Measurements from ENCODE around the gene PSMC1.

DNA sequence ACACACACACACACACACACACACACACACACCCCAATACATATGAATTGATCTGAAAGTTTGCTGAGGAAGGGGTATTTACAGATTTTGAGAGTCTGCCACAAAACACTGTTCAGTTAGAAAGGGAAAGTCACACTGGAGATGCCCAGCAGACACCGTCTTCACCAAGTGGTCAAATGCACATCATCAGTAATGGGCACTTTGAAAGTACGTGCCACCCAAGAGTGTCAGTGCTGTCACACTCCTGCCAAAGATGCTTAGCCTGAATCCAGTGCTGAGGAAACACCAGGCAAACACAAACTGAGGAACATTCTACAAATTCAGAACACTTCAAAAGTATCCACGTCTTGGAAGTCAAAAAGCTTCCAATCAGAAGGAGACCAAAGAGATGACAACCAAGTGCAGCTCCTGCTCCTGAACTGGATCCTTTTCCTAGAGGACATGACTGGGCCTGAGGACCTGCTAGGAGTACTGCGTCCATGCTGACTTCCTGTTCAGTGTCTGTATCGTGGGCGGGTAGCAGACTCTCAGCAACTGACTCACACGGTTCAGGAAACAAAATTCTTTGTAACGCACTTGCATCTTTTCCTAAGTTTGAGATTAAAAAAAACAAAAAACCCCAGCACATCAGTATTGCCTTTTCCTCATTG lies 18.6 kb downstream of the PSMC1 start:
- TF ChIP-seq POLR2A (IDR thresholded peaks at IDR 0.05; ENCODE audit: low read depth) (no peak), EP300 (IDR thresholded peaks at IDR 0.05) (no peak)
- TF ChIP-seq, protein P1, sequence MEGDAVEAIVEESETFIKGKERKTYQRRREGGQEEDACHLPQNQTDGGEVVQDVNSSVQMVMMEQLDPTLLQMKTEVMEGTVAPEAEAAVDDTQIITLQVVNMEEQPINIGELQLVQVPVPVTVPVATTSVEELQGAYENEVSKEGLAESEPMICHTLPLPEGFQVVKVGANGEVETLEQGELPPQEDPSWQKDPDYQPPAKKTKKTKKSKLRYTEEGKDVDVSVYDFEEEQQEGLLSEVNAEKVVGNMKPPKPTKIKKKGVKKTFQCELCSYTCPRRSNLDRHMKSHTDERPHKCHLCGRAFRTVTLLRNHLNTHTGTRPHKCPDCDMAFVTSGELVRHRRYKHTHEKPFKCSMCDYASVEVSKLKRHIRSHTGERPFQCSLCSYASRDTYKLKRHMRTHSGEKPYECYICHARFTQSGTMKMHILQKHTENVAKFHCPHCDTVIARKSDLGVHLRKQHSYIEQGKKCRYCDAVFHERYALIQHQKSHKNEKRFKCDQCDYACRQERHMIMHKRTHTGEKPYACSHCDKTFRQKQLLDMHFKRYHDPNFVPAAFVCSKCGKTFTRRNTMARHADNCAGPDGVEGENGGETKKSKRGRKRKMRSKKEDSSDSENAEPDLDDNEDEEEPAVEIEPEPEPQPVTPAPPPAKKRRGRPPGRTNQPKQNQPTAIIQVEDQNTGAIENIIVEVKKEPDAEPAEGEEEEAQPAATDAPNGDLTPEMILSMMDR (IDR thresholded peaks at IDR 0.05) = no peak

All from esophagus muscularis mucosa (tissue), 4 donors.